Trophoblast cell (in vitro differentiated cells and primary cell): ENCODE data around the gene TEC.

Experiments used
- DNase-seq, 2 donors: peaks; one replicate each; pipeline ENCODE4 v3.0.0-alpha.2; 2016
- H2AFZ ChIP-seq: 2 replicates; pipeline ENCODE4 v1.6.1; 2013; ENCODE audit warnings: low read length, moderate library complexity, mild to moderate bottlenecking; ENCODE audit not compliant: insufficient read depth, poor library complexity
- H2AK5ac ChIP-seq: 2 replicates; pipeline ENCODE4 v1.6.1; 2013; ENCODE audit warnings: mild to moderate bottlenecking, low read length
- H2BK120ac ChIP-seq: 2 replicates; pipeline ENCODE4 v1.6.1; 2013; ENCODE audit warnings: low read length, mild to moderate bottlenecking, moderate library complexity; ENCODE audit not compliant: insufficient read depth, poor library complexity
- H2BK12ac ChIP-seq: 2 replicates; pipeline ENCODE4 v1.6.1; 2013; ENCODE audit warnings: mild to moderate bottlenecking, low read length, moderate library complexity
- H2BK5ac ChIP-seq: 2 replicates; pipeline ENCODE4 v1.6.1; 2013; ENCODE audit warnings: low read length, low read depth, moderate library complexity, mild to moderate bottlenecking; ENCODE audit not compliant: poor library complexity
- H3K14ac ChIP-seq: 2 replicates; pipeline ENCODE4 v1.6.1; 2013; ENCODE audit warnings: mild to moderate bottlenecking, low read length
- H3K18ac ChIP-seq: 2 replicates; pipeline ENCODE4 v1.6.1; 2013; ENCODE audit warnings: mild to moderate bottlenecking, low read length
- H3K23ac ChIP-seq: 2 replicates; pipeline ENCODE4 v1.6.1; 2013; ENCODE audit warnings: low read length
- H3K27ac ChIP-seq: 2 replicates; pipeline ENCODE4 v1.5.1; 2013; ENCODE audit warnings: low read depth, mild to moderate bottlenecking, inconsistent platforms, low read length, moderate library complexity
- H3K27me3 ChIP-seq: 2 replicates; pipeline ENCODE4 v1.6.1; 2013; ENCODE audit warnings: inconsistent platforms, mild to moderate bottlenecking, low read length, moderate library complexity; ENCODE audit not compliant: insufficient read depth
- H3K36me3 ChIP-seq, 2 experiments: 1 replicate in 1 of 2; 2 replicates in 1 of 2; pipeline ENCODE4 v1.6.1; 2013; ENCODE audit warnings: low read length in 2 of 2, mild to moderate bottlenecking in 2 of 2, moderate library complexity in 1 of 2; ENCODE audit not compliant: insufficient read depth in 2 of 2, control insufficient read depth in 1 of 2
- H3K4ac ChIP-seq: 2 replicates; pipeline ENCODE4 v1.6.1; 2013; ENCODE audit warnings: low read depth, mild to moderate bottlenecking, low read length, moderate library complexity
- H3K4me1 ChIP-seq, 2 experiments: 1 replicate in 1 of 2; 2 replicates in 1 of 2; pipeline ENCODE4 v1.6.1; 2013; ENCODE audit warnings: low read length in 2 of 2, mild to moderate bottlenecking in 2 of 2, moderate library complexity in 1 of 2; ENCODE audit not compliant: insufficient read depth in 2 of 2, control insufficient read depth in 1 of 2
- H3K4me2 ChIP-seq: 2 replicates; pipeline ENCODE4 v1.6.1; 2013; ENCODE audit warnings: inconsistent platforms, mild to moderate bottlenecking, low read length, moderate library complexity
- H3K4me3 ChIP-seq: 2 replicates; pipeline ENCODE4 v1.5.1; 2013; ENCODE audit warnings: mild to moderate bottlenecking, low read depth, low read length, inconsistent platforms
- H3K79me1 ChIP-seq: one replicate; pipeline ENCODE4 v1.6.1; 2013; ENCODE audit warnings: low read length
- H3K79me2 ChIP-seq: 2 replicates; pipeline ENCODE4 v1.6.1; 2013; ENCODE audit warnings: low read length, mild to moderate bottlenecking; ENCODE audit not compliant: control insufficient read depth, insufficient read depth, poor library complexity
- H3K9ac ChIP-seq: 2 replicates; pipeline ENCODE4 v1.6.1; 2013; ENCODE audit warnings: mild to moderate bottlenecking, low read length
- H3K9me3 ChIP-seq: 2 replicates; pipeline ENCODE4 v1.6.1; 2013; ENCODE audit warnings: low read depth, mild to moderate bottlenecking, control low read depth, inconsistent platforms, low read length; ENCODE audit not compliant: insufficient read depth
- H4K12ac ChIP-seq: 2 replicates; pipeline ENCODE4 v1.6.1; 2013; ENCODE audit warnings: low read depth, mild to moderate bottlenecking, low read length, moderate library complexity
- H4K8ac ChIP-seq: 2 replicates; pipeline ENCODE4 v1.6.1; 2013; ENCODE audit warnings: low read depth, mild to moderate bottlenecking, low read length, moderate library complexity
- H4K91ac ChIP-seq: one replicate; pipeline ENCODE4 v1.6.1; 2013; ENCODE audit warnings: low read depth, mild to moderate bottlenecking, low read length, moderate library complexity
- whole genome bisulfite sequencing: extraction: QIAGEN DNeasy Blood & Tissue Kit; methylation state at CpG from one replicate; pipeline ENCODE4 v1.1.7; 2013; ENCODE audit warnings: missing lambda C conversion rate; ENCODE audit not compliant: insufficient read length, insufficient coverage; ENCODE audit errors: extremely low coverage; 5-methylcytosine and 5-hydroxymethylcytosine counted together

TEC gene

GRCh38 chr4:48153791-48154550 lies 115.7 kb downstream of the TEC start:
- H3K4me2 ChIP-seq: no peak overlapping the region
- H2BK12ac ChIP-seq: no peak overlapping the region
- H3K79me2 ChIP-seq: no peaks in the 10 kb centered on the region
- H4K12ac ChIP-seq: no peak overlapping the region
- H3K23ac ChIP-seq: no peak overlapping the region
- no peak for DNase-seq
- H3K4ac ChIP-seq: no peak overlapping the region
- no peak overlapping the region for H3K9ac ChIP-seq
- H4K91ac ChIP-seq: no peak overlapping the region
- no peak overlapping the region for H2BK5ac ChIP-seq
- H3K4me1 ChIP-seq: no peaks in the 10 kb centered on the region
- H3K4me3 ChIP-seq: no peak overlapping the region
- no CpG with 5 or more reads among the region's 1 CpG for WGBS
- no peak overlapping the region for H2AK5ac ChIP-seq
- no peaks in the 10 kb centered on the region for H3K36me3 ChIP-seq
- no peak overlapping the region for H3K14ac ChIP-seq
- no peak overlapping the region for H3K27ac ChIP-seq
- H3K9me3 ChIP-seq: no peaks in the 10 kb centered on the region
- H3K27me3 ChIP-seq: no peaks in the 10 kb centered on the region
- no peak overlapping the region for H2BK120ac ChIP-seq
- no peak overlapping the region for H2AFZ ChIP-seq
- H4K8ac ChIP-seq: no peak overlapping the region
- H3K18ac ChIP-seq: no peak overlapping the region
- H3K79me1 ChIP-seq: no peaks in the 10 kb centered on the region

DNA sequence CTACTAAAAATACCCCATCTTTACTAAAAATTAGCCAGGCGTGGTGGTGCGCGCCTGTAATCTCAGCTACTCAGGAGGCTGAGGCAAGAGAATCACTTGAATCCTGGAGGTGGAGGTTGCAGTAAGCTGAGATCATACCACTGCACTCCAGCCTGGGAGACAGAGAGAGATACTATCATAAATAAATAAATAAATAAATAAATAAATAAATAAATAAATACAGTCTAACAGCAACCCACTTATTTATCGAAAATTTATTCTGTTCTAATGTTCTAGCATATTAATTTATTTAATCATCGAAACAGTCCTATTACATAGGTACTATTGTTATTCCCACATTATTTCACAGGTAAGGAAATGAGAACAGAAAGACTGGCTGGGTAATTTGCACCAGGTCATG lies 117.4 kb downstream of the TEC start:
- no peak overlapping the region for H2AK5ac ChIP-seq
- no peak overlapping the region for H3K4me3 ChIP-seq
- H2BK12ac ChIP-seq: no peak overlapping the region
- no peaks in the 10 kb centered on the region for H3K79me2 ChIP-seq
- no peak overlapping the region for H2AFZ ChIP-seq
- H3K36me3 ChIP-seq: no peaks in the 10 kb centered on the region
- H3K14ac ChIP-seq: no peak overlapping the region
- no peak for DNase-seq
- no peak overlapping the region for H3K18ac ChIP-seq
- no peak overlapping the region for H3K4ac ChIP-seq
- no peak overlapping the region for H3K23ac ChIP-seq
- H2BK120ac ChIP-seq: no peak overlapping the region
- H3K9me3 ChIP-seq: no peaks in the 10 kb centered on the region
- no peak overlapping the region for H4K8ac ChIP-seq
- no peak overlapping the region for H3K9ac ChIP-seq
- H3K27ac ChIP-seq: no peak overlapping the region
- H3K27me3 ChIP-seq: no peaks in the 10 kb centered on the region
- H3K4me2 ChIP-seq: no peak overlapping the region
- no CpG with 5 or more reads among the region's 5 CpGs for WGBS
- no peak overlapping the region for H4K12ac ChIP-seq
- no peaks in the 10 kb centered on the region for H3K79me1 ChIP-seq
- no peak overlapping the region for H2BK5ac ChIP-seq
- H3K4me1 ChIP-seq: no peaks in the 10 kb centered on the region
- no peak overlapping the region for H4K91ac ChIP-seq

DNA sequence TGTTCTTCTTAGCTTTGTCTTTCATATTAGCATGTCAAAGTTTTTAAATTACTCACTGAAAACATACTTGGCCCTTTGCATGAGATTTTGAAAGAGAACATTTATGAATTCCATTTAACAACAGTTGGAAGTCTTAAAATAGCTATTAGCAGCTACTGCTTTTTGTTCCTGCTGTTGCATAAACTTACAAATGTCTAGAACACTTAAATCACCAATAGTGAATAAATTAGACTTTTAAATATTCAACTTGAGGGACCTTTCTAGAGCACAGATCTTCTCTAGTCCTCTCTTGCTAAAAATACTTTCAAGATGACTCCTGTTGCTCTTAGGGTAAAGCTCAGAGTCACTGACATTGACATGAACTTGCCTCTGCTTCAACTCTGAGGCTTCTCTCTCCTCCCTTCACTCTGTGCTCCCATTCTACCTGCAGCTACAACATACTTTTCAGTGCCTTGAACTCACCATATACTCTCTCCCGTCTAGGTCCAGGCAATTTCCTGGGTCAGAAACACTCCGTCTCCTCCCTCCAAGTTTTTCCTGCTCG lies 119.7 kb downstream of the TEC start:
- no peak overlapping the region for H3K27ac ChIP-seq
- H3K36me3 ChIP-seq: no peaks in the 10 kb centered on the region
- no peak overlapping the region for H2BK12ac ChIP-seq
- no peak overlapping the region for H3K18ac ChIP-seq
- no peaks in the 10 kb centered on the region for H3K9me3 ChIP-seq
- H2BK5ac ChIP-seq: no peak overlapping the region
- no peak overlapping the region for H4K8ac ChIP-seq
- no peak for DNase-seq
- no peaks in the 10 kb centered on the region for H3K79me1 ChIP-seq
- H3K79me2 ChIP-seq: no peaks in the 10 kb centered on the region
- H3K14ac ChIP-seq: no peak overlapping the region
- no peak overlapping the region for H2AK5ac ChIP-seq
- H3K4me1 ChIP-seq: no peaks in the 10 kb centered on the region
- no peak overlapping the region for H2AFZ ChIP-seq
- H3K9ac ChIP-seq: no peak overlapping the region
- H3K4me2 ChIP-seq: no peak overlapping the region
- no peak overlapping the region for H3K4ac ChIP-seq
- no peak overlapping the region for H3K4me3 ChIP-seq
- H3K27me3 ChIP-seq: no peaks in the 10 kb centered on the region
- no peak overlapping the region for H4K12ac ChIP-seq
- H3K23ac ChIP-seq: peak overlapping the region; percentile 97
- H4K91ac ChIP-seq: no peak overlapping the region
- WGBS: no CpG with 5 or more reads among the region's 3 CpGs
- H2BK120ac ChIP-seq: no peak overlapping the region

DNA sequence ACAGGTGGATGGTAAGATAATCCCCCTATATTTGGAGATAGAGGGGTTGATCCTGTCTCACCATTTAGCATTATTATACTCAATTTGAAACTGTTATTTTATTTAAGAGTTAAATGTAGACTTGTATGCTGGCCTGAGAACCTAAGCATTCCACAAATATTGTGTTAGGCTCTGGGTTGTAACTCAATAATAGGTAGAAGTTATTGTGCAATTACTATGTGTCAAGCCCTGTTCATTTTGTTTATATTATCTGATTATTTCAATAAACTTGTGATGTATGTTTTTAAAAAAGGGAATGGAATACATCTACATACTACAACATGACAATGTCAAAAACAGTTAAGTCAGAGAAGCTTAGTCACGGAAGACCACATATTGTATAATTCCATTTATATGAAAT lies 122.0 kb downstream of the TEC start:
- Histone ChIP-seq H3K27me3 (no peaks in the 10 kb centered on the region), H3K4ac (no peak overlapping the region), H4K91ac (no peak overlapping the region), H3K14ac (no peak overlapping the region), H3K36me3 (no peaks in the 10 kb centered on the region), H3K79me1 (no peaks in the 10 kb centered on the region), H3K4me1 (no peaks in the 10 kb centered on the region), H3K23ac (no peak overlapping the region), H3K9me3 (no peaks in the 10 kb centered on the region), H3K4me2 (no peak overlapping the region), H3K9ac (no peak overlapping the region), H3K4me3 (no peak overlapping the region), H3K27ac (no peak overlapping the region), H2BK120ac (no peak overlapping the region), H3K79me2 (no peaks in the 10 kb centered on the region), H2AK5ac (no peak overlapping the region), H2AFZ (no peak overlapping the region), H3K18ac (no peak overlapping the region), H2BK12ac (no peak overlapping the region), H4K12ac (no peak overlapping the region), H2BK5ac (no peak overlapping the region), H4K8ac (no peak overlapping the region)
- no CpG with 5 or more reads among the region's 1 CpG for WGBS
- DNase-seq: no peak
